UCSD-AML1 (cell line): Measurements from ENCODE around the gene CTAGE15.
"Not testable (repeated sequence)": the region's sequence is repeated elsewhere in the genome, so short reads cannot be mapped to it uniquely, and the experiment has no call there.

Source experiments
- DNase-seq: peaks from one replicate; lab custom pipeline; 2025; ENCODE audit not compliant: unreplicated experiment; lab: John Stamatoyannopoulos, UW

The CTAGE15 gene

GRCh38 chr7:143571501-143571900 is at the start of gene CTAGE15:
CTAGE15 (plus strand) TSS chr7:143571801; CDS start chr7:143571818, 17 bp downstream.
- not testable (repeated sequence) for DNase-seq

GRCh38 chr7:143522309-143522916 is 49.2 kb upstream of the CTAGE15 start:
- not testable (repeated sequence) for DNase-seq

GRCh38 chr7:143531169-143531926 is 40.3 kb upstream of the CTAGE15 start:
- not testable (repeated sequence) for DNase-seq

- DNase-seq: not testable (repeated sequence)
Measured at GRCh38 chr7:143531932-143532331, 39.7 kb upstream of the CTAGE15 start.

- not testable (repeated sequence) for DNase-seq
Measured at GRCh38 chr7:143533213-143533839, 38.3 kb upstream of the CTAGE15 start.

GRCh38 chr7:143536443-143536842 is 35.2 kb upstream of the CTAGE15 start:
- not testable (repeated sequence) for DNase-seq

GRCh38 chr7:143543288-143544038 is 28.1 kb upstream of the CTAGE15 start:
- DNase-seq: not testable (repeated sequence)

GRCh38 chr7:143555968-143556367 is 15.6 kb upstream of the CTAGE15 start:
- not testable (repeated sequence) for DNase-seq

GRCh38 chr7:143563306-143563705 is 8.3 kb upstream of the CTAGE15 start:
- not testable (repeated sequence) for DNase-seq

GRCh38 chr7:143566001-143566400 is 5.6 kb upstream of the CTAGE15 start:
- not testable (repeated sequence) for DNase-seq

- DNase-seq: not testable (repeated sequence)
Measured at GRCh38 chr7:143588183-143588582, 16.6 kb downstream of the CTAGE15 start.

GRCh38 chr7:143589897-143590296 is 18.3 kb downstream of the CTAGE15 start:
- not testable (repeated sequence) for DNase-seq

- DNase-seq: not testable (repeated sequence)
Measured at GRCh38 chr7:143598086-143598485, 26.5 kb downstream of the CTAGE15 start.

GRCh38 chr7:143603549-143603948 is 31.9 kb downstream of the CTAGE15 start:
- DNase-seq: not testable (repeated sequence)

- not testable (repeated sequence) for DNase-seq
Measured at GRCh38 chr7:143606088-143606487, 34.5 kb downstream of the CTAGE15 start.

- DNase-seq: not testable (repeated sequence)
Measured at GRCh38 chr7:143615545-143615944, 43.9 kb downstream of the CTAGE15 start.

GRCh38 chr7:143617204-143617603 is 45.6 kb downstream of the CTAGE15 start:
- DNase-seq: not testable (repeated sequence)

- not testable (repeated sequence) for DNase-seq
Measured at GRCh38 chr7:143620058-143620457, 48.5 kb downstream of the CTAGE15 start.

GRCh38 chr7:143620646-143621045 is 49.0 kb downstream of the CTAGE15 start, which contains the start of gene TCAF2:
TCAF2 (plus strand) TSS chr7:143620974.
- DNase-seq: not testable (repeated sequence)

GRCh38 chr7:143621175-143621574 is 49.6 kb downstream of the CTAGE15 start:
- not testable (repeated sequence) for DNase-seq

GRCh38 chr7:143622130-143622529 is 50.5 kb downstream of the CTAGE15 start:
- not testable (repeated sequence) for DNase-seq
